HepG2 (cell line): ENCODE measurements around the gene GTF2F1. TPM values are rescaled to one million over a fixed set of nuclear protein-coding genes. Genes with fewer than 3 reads are reported as not detected.

Experiments
- GABPB1 ChIP-seq: IDR thresholded peaks from 2 replicates; pipeline ENCODE4 v1.6.1; 2016; ENCODE audit warnings: mild to moderate bottlenecking, missing genetic modification reagents, moderate library complexity, missing compliant biosample characterization
- HNRNPUL1 ChIP-seq: fragments of 200-400 bp; formaldehyde crosslinking; IDR thresholded peaks from 2 replicates; pipeline ENCODE4 v1.6.1; 2017; ENCODE audit warnings: low read depth, mild to moderate bottlenecking, low read length, moderate library complexity
- HOXA3 ChIP-seq: sonication (generic); formaldehyde crosslinking; IDR thresholded peaks from 2 replicates; pipeline ENCODE4 v1.5.0; 2020; ENCODE audit warnings: missing genetic modification reagents
- JUN ChIP-seq: sonication (generic); formaldehyde crosslinking; IDR thresholded peaks from 2 replicates; pipeline ENCODE4 v1.4.0; 2020; ENCODE audit warnings: mild to moderate bottlenecking, missing genetic modification reagents
- MEIS2 ChIP-seq: sonication (generic); formaldehyde crosslinking; IDR thresholded peaks from 2 replicates; pipeline ENCODE4 v1.9.0; 2021; ENCODE audit warnings: mild to moderate bottlenecking, missing genetic modification reagents
- POLR2A ChIP-seq, 2 experiments: IDR thresholded peaks; 2 replicates each; pipeline ENCODE4 v1.6.1; 2011; ENCODE audit warnings: low read depth in 2 of 2, low read length in 2 of 2, mild to moderate bottlenecking in 1 of 2, moderate library complexity in 1 of 2; ENCODE audit not compliant: insufficient read depth in 1 of 2
- RAD21 ChIP-seq: fragments of 450-650 bp; formaldehyde crosslinking; IDR thresholded peaks from 2 replicates; pipeline ENCODE4 v1.5.0; 2020; ENCODE audit warnings: mild to moderate bottlenecking
- SIX1 ChIP-seq: sonication (generic); formaldehyde crosslinking; IDR thresholded peaks from 2 replicates; pipeline ENCODE4 v1.4.0; 2020; ENCODE audit warnings: missing genetic modification reagents, borderline replicate concordance
- SOX13 ChIP-seq, 3 experiments: fragments of 450-650 bp in 1 of 3; sonication (generic) in 1 of 3; formaldehyde crosslinking in 1 of 3; IDR thresholded peaks in 2 of 3; conservative IDR thresholded peaks in 1 of 3; 2 replicates each; pipeline versions ENCODE4 v1.5.0 to v1.6.1; 2016 to 2020; ENCODE audit warnings: antibody characterized with exemption in 1 of 3, mild to moderate bottlenecking in 1 of 3, missing compliant biosample characterization in 1 of 3, missing genetic modification reagents in 1 of 3, moderate library complexity in 1 of 3
- SRY ChIP-seq: sonication (generic); formaldehyde crosslinking; IDR thresholded peaks from 2 replicates; pipeline ENCODE4 v1.8.0; 2022; ENCODE audit warnings: mild to moderate bottlenecking, missing genetic modification reagents
- SSRP1 ChIP-seq: IDR thresholded peaks from 2 replicates; pipeline ENCODE4 v1.6.1; 2016; ENCODE audit warnings: control low read depth
- THRA ChIP-seq: sonication (generic); formaldehyde crosslinking; IDR thresholded peaks from 2 replicates; pipeline ENCODE4 v1.4.0; 2020; ENCODE audit warnings: missing genetic modification reagents, borderline replicate concordance
- ZBTB21 ChIP-seq: sonication (generic); formaldehyde crosslinking; IDR thresholded peaks from 2 replicates; pipeline ENCODE4 v1.4.0; 2020; ENCODE audit warnings: missing genetic modification reagents
- ZNF225 ChIP-seq: sonication (generic); formaldehyde crosslinking; IDR thresholded peaks from 2 replicates; pipeline ENCODE4 v1.4.0; 2020; ENCODE audit warnings: mild to moderate bottlenecking, missing genetic modification reagents
- ZNF33A ChIP-seq: sonication (generic); formaldehyde crosslinking; IDR thresholded peaks from 2 replicates; pipeline ENCODE4 v1.5.1; 2020; ENCODE audit warnings: missing genetic modification reagents, mild to moderate bottlenecking, moderate library complexity, borderline replicate concordance
- ZNF343 ChIP-seq: sonication (generic); formaldehyde crosslinking; IDR thresholded peaks from 2 replicates; pipeline ENCODE4 v1.4.0; 2020; ENCODE audit warnings: mild to moderate bottlenecking, missing genetic modification reagents
- ZNF574 ChIP-seq: sonication (generic); formaldehyde crosslinking; IDR thresholded peaks from 2 replicates; pipeline ENCODE4 v1.4.0; 2020; ENCODE audit warnings: missing genetic modification reagents
- ZNF589 ChIP-seq: sonication (generic); formaldehyde crosslinking; conservative IDR thresholded peaks from 2 replicates; pipeline ENCODE4 v1.8.0; 2022; ENCODE audit warnings: mild to moderate bottlenecking, moderate library complexity, missing genetic modification reagents
- ZNF598 ChIP-seq: sonication (generic); formaldehyde crosslinking; IDR thresholded peaks from 2 replicates; pipeline ENCODE4 v1.5.1; 2020; ENCODE audit warnings: mild to moderate bottlenecking, missing genetic modification reagents, borderline replicate concordance
- ZNF639 ChIP-seq: conservative IDR thresholded peaks from 2 replicates; pipeline ENCODE4 v1.6.1; 2018; ENCODE audit warnings: missing genetic modification reagents
- ZNF775 ChIP-seq: sonication (generic); formaldehyde crosslinking; IDR thresholded peaks from 2 replicates; pipeline ENCODE4 v1.4.0; 2020; ENCODE audit warnings: missing genetic modification reagents, mild to moderate bottlenecking, moderate library complexity, borderline replicate concordance
- ZNF816 ChIP-seq: sonication (generic); formaldehyde crosslinking; IDR thresholded peaks from 2 replicates; pipeline ENCODE4 v1.8.0; 2022; ENCODE audit warnings: missing genetic modification reagents, mild to moderate bottlenecking, borderline replicate concordance
- ZNF839 ChIP-seq: sonication (generic); formaldehyde crosslinking; IDR thresholded peaks from 2 replicates; pipeline ENCODE4 v1.4.0; 2020; ENCODE audit warnings: missing genetic modification reagents, mild to moderate bottlenecking, borderline replicate concordance
- polyA plus RNA-seq, 8 experiments: library from polyadenylated mRNA; depleted of rRNA in 3 of 8; stranded (reverse) in 7 of 8; unstranded in 1 of 8; fragments of >200 nt; fragmentation: Illumina TruSeq in 4 of 8; extraction: Trizol in 4 of 8; gene quantifications; 2 replicates each; pipeline versions ENCODE4 v1.2.1 to v1.2.3, GENCODE V29; 2011 to 2016; ENCODE audit warnings: low read depth in 4 of 8, missing spikeins in 1 of 8, mixed read lengths in 1 of 8; ENCODE audit not compliant: insufficient read depth in 1 of 8
- total RNA-seq, 5 experiments: library from RNA; depleted of rRNA; stranded (reverse); fragments of >200 nt; fragmentation: Illumina TruSeq; extraction: Trizol; gene quantifications; 2 replicates each; pipeline ENCODE4 v1.2.3, GENCODE V29; 2016; ENCODE audit warnings: low read depth in 1 of 5
- TF ChIP-seq, protein P1 (sequence below): sonication (generic); formaldehyde crosslinking; IDR thresholded peaks from 2 replicates; pipeline ENCODE4 v1.4.0; 2020; ENCODE audit warnings: mild to moderate bottlenecking, missing genetic modification reagents, borderline replicate concordance

The GTF2F1 gene
- total and polyA plus RNA-seq, 2 of the 13 experiments (the other 11 are each of a cell fraction or from before 2014, with no cell fraction given), result 27.8 to 34.1 TPM

DNA sequence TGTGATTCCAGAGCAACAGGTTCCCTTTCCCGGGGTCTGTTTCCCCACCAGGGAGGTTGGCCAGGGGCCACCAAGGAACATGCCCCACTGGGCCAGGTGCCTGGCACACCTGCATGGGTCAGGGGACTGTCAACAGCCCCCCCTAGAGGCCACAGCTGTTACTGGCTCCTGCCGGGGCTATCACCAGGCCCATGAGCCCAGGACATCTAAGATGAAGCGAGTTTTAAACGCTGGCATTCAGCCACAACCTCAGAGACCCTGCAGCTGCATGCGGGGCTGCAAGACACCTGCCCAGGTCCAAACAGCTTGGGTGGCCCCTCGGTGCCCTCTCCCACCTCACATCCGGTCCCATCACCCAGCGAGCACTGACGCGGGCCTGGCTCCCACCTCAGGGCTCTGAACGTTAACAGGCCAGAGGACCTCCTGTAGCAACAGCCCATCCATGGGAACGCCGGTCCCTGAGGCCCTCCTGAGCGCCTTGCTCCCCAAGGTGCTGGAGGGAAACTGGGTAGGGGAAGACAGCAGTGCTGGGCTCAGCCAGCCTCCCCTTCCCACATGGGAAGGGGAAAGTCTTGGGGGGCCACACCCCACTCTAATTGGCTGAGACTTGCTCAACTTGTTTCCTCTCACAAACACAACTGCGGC lies 19.6 kb upstream of the GTF2F1 start (continued):
- TF ChIP-seq ZNF574 (CRISPR knock-in tag) (no peak), ZNF775 (CRISPR knock-in tag) (no peak), MEIS2 (no peak), ZNF639 (CRISPR knock-in tag) (no peak), JUN (CRISPR knock-in tag) (no peak), GABPB1 (0 out of 2 replicates have a peak, but pooled peaks have one; percentile 19), POLR2A (IDR thresholded peaks at IDR 0.05; ENCODE audit: insufficient read depth in 1 of 2, low read depth in 2 of 2, low read length in 2 of 2) (peak in 1 of 2 experiments; percentile 43; a peak in 1 of 4 replicates), ZNF839 (CRISPR knock-in tag) (no peak), ZNF33A (CRISPR knock-in tag) (no peak), SIX1 (no peak), HOXA3 (no peak), SRY (no peak), SSRP1 (CRISPR knock-in tag) (no peak), ZBTB21 (CRISPR knock-in tag) (no peak), SOX13 (IDR thresholded peaks at IDR 0.05) (no peak), SOX13 (CRISPR knock-in tag; conservative IDR thresholded peaks at IDR 0.05 in 1 of 2, IDR thresholded peaks at IDR 0.05 in 1 of 2) (no peak), ZNF225 (no peak), THRA (CRISPR knock-in tag) (no peak), ZNF343 (CRISPR knock-in tag) (no peak), ZNF589 (no peak), ZNF816 (CRISPR knock-in tag) (no peak), HNRNPUL1 (no peak), RAD21 (CRISPR knock-in tag) (peak; percentile 76), ZNF598 (CRISPR knock-in tag) (0 out of 2 replicates have a peak, but pooled peaks have one; percentile 48)
- TF ChIP-seq, protein P1, sequence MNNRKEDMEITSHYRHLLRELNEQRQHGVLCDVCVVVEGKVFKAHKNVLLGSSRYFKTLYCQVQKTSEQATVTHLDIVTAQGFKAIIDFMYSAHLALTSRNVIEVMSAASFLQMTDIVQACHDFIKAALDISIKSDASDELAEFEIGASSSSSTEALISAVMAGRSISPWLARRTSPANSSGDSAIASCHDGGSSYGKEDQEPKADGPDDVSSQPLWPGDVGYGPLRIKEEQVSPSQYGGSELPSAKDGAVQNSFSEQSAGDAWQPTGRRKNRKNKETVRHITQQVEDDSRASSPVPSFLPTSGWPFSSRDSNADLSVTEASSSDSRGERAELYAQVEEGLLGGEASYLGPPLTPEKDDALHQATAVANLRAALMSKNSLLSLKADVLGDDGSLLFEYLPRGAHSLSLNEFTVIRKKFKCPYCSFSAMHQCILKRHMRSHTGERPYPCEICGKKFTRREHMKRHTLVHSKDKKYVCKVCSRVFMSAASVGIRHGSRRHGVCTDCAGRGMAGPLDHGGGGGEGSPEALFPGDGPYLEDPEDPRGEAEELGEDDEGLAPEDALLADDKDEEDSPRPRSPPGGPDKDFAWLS, result no peak
